NOMO-1 treated with DMSO at 0.1 percent for 48 hours (cell line): Measurements from ENCODE around the gene NCF4.

ENCODE experiments used
- DNase-seq: peaks from one replicate; lab custom pipeline; 2025; ENCODE audit not compliant: unreplicated experiment; lab: John Stamatoyannopoulos, UW

Gene NCF4

GRCh38 chr22:36892292-36892691, 31.5 kb downstream of the NCF4 start:
- DNase-seq = no peak

- DNase-seq = no peak
Measured at GRCh38 chr22:36893262-36893661, 32.5 kb downstream of the NCF4 start.

- DNase-seq = no peak
Measured at GRCh38 chr22:36894266-36894665, 33.5 kb downstream of the NCF4 start.

GRCh38 chr22:36897611-36898010, 36.8 kb downstream of the NCF4 start:
- no peak for DNase-seq

- no peak for DNase-seq
Measured at GRCh38 chr22:36898690-36899089, 37.9 kb downstream of the NCF4 start.

- no peak for DNase-seq
Measured at GRCh38 chr22:36899498-36899897, 38.7 kb downstream of the NCF4 start.

- no peak for DNase-seq
Measured at GRCh38 chr22:36900225-36900624, 39.4 kb downstream of the NCF4 start.

- DNase-seq = no peak
Measured at GRCh38 chr22:36900880-36901279, 40.1 kb downstream of the NCF4 start.

- DNase-seq = no peak
Measured at GRCh38 chr22:36901411-36902142, 40.8 kb downstream of the NCF4 start.

GRCh38 chr22:36902143-36902926, 41.5 kb downstream of the NCF4 start:
- no peak for DNase-seq

GRCh38 chr22:36904260-36904880, 43.6 kb downstream of the NCF4 start:
- no peak for DNase-seq

- DNase-seq = no peak
Measured at GRCh38 chr22:36907253-36908195, 46.7 kb downstream of the NCF4 start.

GRCh38 chr22:36910461-36910860, 49.7 kb downstream of the NCF4 start:
- no peak for DNase-seq

- DNase-seq = no peak
Measured at GRCh38 chr22:36911887-36912661, 51.3 kb downstream of the NCF4 start.

GRCh38 chr22:36912694-36913426, 52.1 kb downstream of the NCF4 start:
- DNase-seq = peak; percentile 54

GRCh38 chr22:36913427-36914389, 52.9 kb downstream of the NCF4 start, which contains the start of gene CSF2RB:
Gene CSF2RB, plus strand, starts transcription at chr22:36913628. Its CDS starts 8,580 bp downstream, at chr22:36922208.
- peak; percentile 90 for DNase-seq

- DNase-seq = no peak
Measured at GRCh38 chr22:36914390-36914752, 53.6 kb downstream of the NCF4 start.

- DNase-seq = no peak
Measured at GRCh38 chr22:36916034-36916433, 55.2 kb downstream of the NCF4 start.
